Ishikawa (cell line): ENCODE results near the gene CEP76.

Experiments
- CEBPB ChIP-seq: IDR thresholded peaks from 2 replicates; pipeline ENCODE4 v1.6.1; 2012
- CREB1 ChIP-seq: IDR thresholded peaks from 2 replicates; pipeline ENCODE4 v1.6.1; 2012; ENCODE audit warnings: low read depth
- EGR1 ChIP-seq: IDR thresholded peaks from 2 replicates; pipeline ENCODE4 v1.6.1; 2012
- EP300 ChIP-seq: IDR thresholded peaks from 2 replicates; pipeline ENCODE4 v1.6.1; 2012; ENCODE audit warnings: borderline replicate concordance
- FOXM1 ChIP-seq: IDR thresholded peaks from 2 replicates; pipeline ENCODE4 v1.6.1; 2012; ENCODE audit warnings: low read depth, borderline replicate concordance
- MAX ChIP-seq: IDR thresholded peaks from 2 replicates; pipeline ENCODE4 v1.6.1; 2012
- NFIC ChIP-seq: IDR thresholded peaks from 2 replicates; pipeline ENCODE4 v1.6.1; 2012
- RAD21 ChIP-seq: IDR thresholded peaks from 2 replicates; pipeline ENCODE4 v1.6.1; 2012; ENCODE audit warnings: low read depth
- REST ChIP-seq: IDR thresholded peaks from 2 replicates; pipeline ENCODE4 v1.6.1; 2012; ENCODE audit warnings: low read depth, mild to moderate bottlenecking
- TAF1 ChIP-seq: IDR thresholded peaks from 2 replicates; pipeline ENCODE4 v1.6.1; 2012; ENCODE audit warnings: low read depth, mild to moderate bottlenecking
- TCF12 ChIP-seq: IDR thresholded peaks from 2 replicates; pipeline ENCODE4 v1.6.1; 2012; ENCODE audit warnings: low read depth
- TEAD4 ChIP-seq: IDR thresholded peaks from 2 replicates; pipeline ENCODE4 v1.6.1; 2012
- USF1 ChIP-seq: IDR thresholded peaks from 2 replicates; pipeline ENCODE4 v1.6.1; 2012
- YY1 ChIP-seq: IDR thresholded peaks from 2 replicates; pipeline ENCODE4 v1.6.1; 2012; ENCODE audit warnings: low read depth
- ZBTB7A ChIP-seq: IDR thresholded peaks from 2 replicates; pipeline ENCODE4 v1.6.1; 2012; ENCODE audit warnings: low read depth

Gene CEP76

GRCh38 chr18:12711446-12711845, 8.9 kb upstream of the CEP76 start:
- no peak for TF ChIP-seq RAD21
- no peak for TF ChIP-seq EGR1

- no peak for TF ChIP-seq REST
- TF ChIP-seq TCF12, result no peak
- TF ChIP-seq EP300, result no peak
- TF ChIP-seq CEBPB, result no peak
- TF ChIP-seq USF1, result no peak
- TF ChIP-seq MAX, result no peak
- TF ChIP-seq TEAD4, result no peak
- no peak for TF ChIP-seq TAF1
Measured at GRCh38 chr18:12703664-12704063, 1.1 kb upstream of the CEP76 start.

GRCh38 chr18:12703096-12703567, 609 bp upstream of the CEP76 start:
- no peak; the same call in 1 of the 2 replicates for TF ChIP-seq ZBTB7A
- no peak for TF ChIP-seq TAF1
- TF ChIP-seq MAX, result no peak
- no peak for TF ChIP-seq RAD21
- no peak for TF ChIP-seq EGR1
- TF ChIP-seq CREB1, result no peak
- TF ChIP-seq EP300, result no peak
- TF ChIP-seq CEBPB, result no peak
- TF ChIP-seq FOXM1, result no peak
- no peak for TF ChIP-seq YY1
- no peak for TF ChIP-seq REST
- TF ChIP-seq TEAD4, result no peak
- no peak for TF ChIP-seq USF1
- no peak for TF ChIP-seq TCF12
- no peak for TF ChIP-seq NFIC

- TF ChIP-seq NFIC (no peak), EGR1 (no peak), TEAD4 (no peak), REST (no peak), EP300 (no peak), MAX (no peak), YY1 (no peak), TCF12 (no peak), FOXM1 (no peak), ZBTB7A (no peak), RAD21 (no peak), TAF1 (no peak), USF1 (no peak), CEBPB (no peak), CREB1 (no peak)
Measured at GRCh38 chr18:12701161-12701560, 1.4 kb downstream of the CEP76 start.
